Diencephalon (tissue), 1 donor: ENCODE results near the gene TFF1. TPM values are rescaled to one million over a fixed set of nuclear protein-coding genes. Genes with fewer than 3 reads are reported as not detected.

Experiments
- total RNA-seq: library from RNA; depleted of rRNA; stranded (reverse); fragments of >200 nt; gene quantifications from one replicate; pipeline ENCODE4 v1.2.3, GENCODE V29; 2014

TFF1 gene
- not detected for total RNA-seq

GRCh38 chr21:42366292-42367010 is at the start of gene TFF1:
Gene TFF1 (minus strand): TSS chr21:42366535. CDS start chr21:42366495, 40 bp downstream.

GRCh38 chr21:42403611-42404231 is 37.4 kb upstream of the TFF1 start, which contains the start of gene UBASH3A:
Gene UBASH3A (plus strand): TSS chr21:42403902. CDS start chr21:42403946, 44 bp downstream.

GRCh38 chr21:42395905-42396651 is 29.7 kb upstream of the TFF1 start, which contains the start of gene TMPRSS3:
Gene TMPRSS3 (minus strand): TSS chr21:42396052. CDS start chr21:42395417, 635 bp downstream.

GRCh38 chr21:42350927-42351426 is 15.4 kb downstream of the TFF1 start, which contains the start of gene TFF2:
Gene TFF2 (minus strand): TSS chr21:42350994. CDS start chr21:42350957, 37 bp downstream.

GRCh38 chr21:42315296-42315891 is 50.9 kb downstream of the TFF1 start, which contains the start of gene TFF3:
Gene TFF3 (minus strand): TSS chr21:42315409. CDS start chr21:42315374, 35 bp downstream.

Other genes with a start within 250 kb of the TFF1 start
- gene ABCG1, start 147.4 kb downstream of the TFF1 start, total RNA-seq = 23.5 TPM
- not detected for gene TFF3, start 51.1 kb downstream of the TFF1 start, total RNA-seq
- not detected for gene TFF2, start 15.5 kb downstream of the TFF1 start, total RNA-seq
- 0.23 TPM for gene TMPRSS3, start 29.5 kb upstream of the TFF1 start, total RNA-seq
- not detected for gene UBASH3A, start 37.4 kb upstream of the TFF1 start, total RNA-seq
- 9.9 TPM for gene RSPH1, start 129.7 kb upstream of the TFF1 start, total RNA-seq
- gene SLC37A1, start 147.3 kb upstream of the TFF1 start, total RNA-seq = 40.6 TPM